Natural killer cell (primary cell): ENCODE results near the gene AADACL4. TPM values are rescaled to one million over a fixed set of nuclear protein-coding genes. Genes with fewer than 3 reads are reported as not detected.

ENCODE experiments used
- ATAC-seq, 3 donors: fragments of 150-1000 bp in 2 of 3; fragments of 200-7000 bp in 1 of 3; cut with Tn5 transposase; 1 replicate in 1 of 3; 2 replicates in 2 of 3; pipeline ENCODE4 v1.10.0; 2021; ENCODE audit warnings: mild to moderate bottlenecking in 2 of 3, moderate library complexity in 2 of 3
- DNase-seq, 2 donors: peaks; one replicate each; pipeline versions ENCODE4 v3.0.0 to v3.0.0-alpha.2; 2013 to 2021; ENCODE audit warnings: mixed read lengths in 1 of 2
- H3K27ac ChIP-seq: one replicate; pipeline ENCODE4 v1.5.1; 2013; ENCODE audit warnings: mild to moderate bottlenecking, low read length
- H3K27me3 ChIP-seq: one replicate; pipeline ENCODE4 v1.6.1; 2013; ENCODE audit warnings: low read length; ENCODE audit not compliant: control insufficient read depth, insufficient read depth
- H3K36me3 ChIP-seq: one replicate; pipeline ENCODE4 v1.6.1; 2013; ENCODE audit warnings: low read length; ENCODE audit not compliant: control insufficient read depth, insufficient read depth
- H3K4me1 ChIP-seq: one replicate; pipeline ENCODE4 v1.6.1; 2013; ENCODE audit warnings: low read length; ENCODE audit not compliant: control insufficient read depth, insufficient read depth
- H3K4me3 ChIP-seq: one replicate; pipeline ENCODE4 v1.5.1; 2013; ENCODE audit warnings: low read length
- H3K9me3 ChIP-seq: one replicate; pipeline ENCODE4 v1.6.1; 2013; ENCODE audit warnings: low read length; ENCODE audit not compliant: control insufficient read depth, insufficient read depth
- H3K27ac Mint-ChIP-seq, 2 donors: one replicate each; pipeline ENCODE4 v1.8.0; 2022; ENCODE audit warnings: mild to moderate bottlenecking in 2 of 2, mixed read lengths in 2 of 2, moderate library complexity in 1 of 2
- H3K27me3 Mint-ChIP-seq, 2 donors: one replicate each; pipeline ENCODE4 v1.8.0; 2022; ENCODE audit warnings: low read depth in 2 of 2, mixed read lengths in 2 of 2
- H3K36me3 Mint-ChIP-seq: one replicate; pipeline ENCODE4 v1.8.0; 2022; ENCODE audit warnings: mixed read lengths
- H3K4me1 Mint-ChIP-seq, 2 donors: one replicate each; pipeline ENCODE4 v1.8.0; 2022; ENCODE audit warnings: mixed read lengths in 2 of 2
- H3K4me3 Mint-ChIP-seq: one replicate; pipeline ENCODE4 v1.8.0; 2022; ENCODE audit warnings: mild to moderate bottlenecking, moderate library complexity, mixed read lengths
- H3K9me3 Mint-ChIP-seq, 2 donors: one replicate each; pipeline ENCODE4 v1.8.0; 2022; ENCODE audit warnings: mixed read lengths in 2 of 2
- WGBS: methylation state at CpG from one replicate; pipeline ENCODE4 v1.1.7; 2013; ENCODE audit warnings: missing lambda C conversion rate; ENCODE audit not compliant: insufficient coverage; 5-methylcytosine and 5-hydroxymethylcytosine counted together
- intact Hi-C: fragments of 100-400 bp; cut with micrococcal nuclease; formaldehyde crosslinking; loops from one replicate; pipeline ENCODE4 v1.14.2; 2022
- total RNA-seq, 4 donors: library from RNA; stranded (reverse); fragments of 120-200 nt in 1 of 4; gene quantifications; one replicate each; pipeline versions ENCODE4 v1.2.3 to v1.2.4, GENCODE V29; 2013 to 2022
- TF ChIP-seq, protein P1 (sequence below): fragments of 200-600 bp; IDR thresholded peaks from one replicate; pipeline ENCODE4 v1.8.0; 2022; ENCODE audit warnings: antibody characterized with exemption

AADACL4 gene
- total RNA-seq, 3 donors from 2014 or later (not counting 1 experiment from before 2014, with no cell fraction given): not detected

DNA sequence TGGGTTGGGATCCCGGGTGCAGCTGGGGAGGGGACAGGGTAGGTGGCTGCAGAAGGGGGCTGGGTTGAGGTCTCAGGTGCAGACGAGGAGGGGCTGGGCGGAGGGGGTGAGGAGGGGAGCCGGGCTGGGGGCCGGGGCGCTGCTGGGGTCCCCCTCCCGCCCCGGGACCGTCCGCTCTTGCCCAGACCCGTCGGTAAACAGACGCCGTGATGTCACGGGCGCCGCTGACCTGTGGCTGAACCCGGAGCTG is 48.2 kb upstream of the AADACL4 start:
- no peaks in the 10 kb centered on the region for H3K27me3 Mint-ChIP-seq
- 2% methylated on average over 18 of the region's 18 CpGs for WGBS
- H3K9me3 Mint-ChIP-seq: no peaks in the 10 kb centered on the region
- intact Hi-C loops: loop anchor here (1.0 kb wide), 1 partner anchor 9 kb away; no protein-coding TSS in a partner anchor
- Histone ChIP-seq H3K4me1 (peaks cover 46% of the 10 kb centered on the region), H3K36me3 (no peaks in the 10 kb centered on the region), H3K27me3 (no peaks in the 10 kb centered on the region), H3K4me3 (peak overlapping the region; percentile 33), H3K9me3 (no peaks in the 10 kb centered on the region), H3K27ac (peak overlapping the region; percentile 51)
- peaks cover 73 to 76% of the 10 kb centered on the region in 2 donors for H3K4me1 Mint-ChIP-seq
- H3K4me3 Mint-ChIP-seq: peak overlapping the region; percentile 88
- no peak for ATAC-seq
- peak overlapping the region; percentile 86 to 90 for H3K27ac Mint-ChIP-seq
- no peaks in the 10 kb centered on the region for H3K36me3 Mint-ChIP-seq
- TF ChIP-seq, protein P1, sequence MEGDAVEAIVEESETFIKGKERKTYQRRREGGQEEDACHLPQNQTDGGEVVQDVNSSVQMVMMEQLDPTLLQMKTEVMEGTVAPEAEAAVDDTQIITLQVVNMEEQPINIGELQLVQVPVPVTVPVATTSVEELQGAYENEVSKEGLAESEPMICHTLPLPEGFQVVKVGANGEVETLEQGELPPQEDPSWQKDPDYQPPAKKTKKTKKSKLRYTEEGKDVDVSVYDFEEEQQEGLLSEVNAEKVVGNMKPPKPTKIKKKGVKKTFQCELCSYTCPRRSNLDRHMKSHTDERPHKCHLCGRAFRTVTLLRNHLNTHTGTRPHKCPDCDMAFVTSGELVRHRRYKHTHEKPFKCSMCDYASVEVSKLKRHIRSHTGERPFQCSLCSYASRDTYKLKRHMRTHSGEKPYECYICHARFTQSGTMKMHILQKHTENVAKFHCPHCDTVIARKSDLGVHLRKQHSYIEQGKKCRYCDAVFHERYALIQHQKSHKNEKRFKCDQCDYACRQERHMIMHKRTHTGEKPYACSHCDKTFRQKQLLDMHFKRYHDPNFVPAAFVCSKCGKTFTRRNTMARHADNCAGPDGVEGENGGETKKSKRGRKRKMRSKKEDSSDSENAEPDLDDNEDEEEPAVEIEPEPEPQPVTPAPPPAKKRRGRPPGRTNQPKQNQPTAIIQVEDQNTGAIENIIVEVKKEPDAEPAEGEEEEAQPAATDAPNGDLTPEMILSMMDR: no peak
- DNase-seq: no peak

DNA sequence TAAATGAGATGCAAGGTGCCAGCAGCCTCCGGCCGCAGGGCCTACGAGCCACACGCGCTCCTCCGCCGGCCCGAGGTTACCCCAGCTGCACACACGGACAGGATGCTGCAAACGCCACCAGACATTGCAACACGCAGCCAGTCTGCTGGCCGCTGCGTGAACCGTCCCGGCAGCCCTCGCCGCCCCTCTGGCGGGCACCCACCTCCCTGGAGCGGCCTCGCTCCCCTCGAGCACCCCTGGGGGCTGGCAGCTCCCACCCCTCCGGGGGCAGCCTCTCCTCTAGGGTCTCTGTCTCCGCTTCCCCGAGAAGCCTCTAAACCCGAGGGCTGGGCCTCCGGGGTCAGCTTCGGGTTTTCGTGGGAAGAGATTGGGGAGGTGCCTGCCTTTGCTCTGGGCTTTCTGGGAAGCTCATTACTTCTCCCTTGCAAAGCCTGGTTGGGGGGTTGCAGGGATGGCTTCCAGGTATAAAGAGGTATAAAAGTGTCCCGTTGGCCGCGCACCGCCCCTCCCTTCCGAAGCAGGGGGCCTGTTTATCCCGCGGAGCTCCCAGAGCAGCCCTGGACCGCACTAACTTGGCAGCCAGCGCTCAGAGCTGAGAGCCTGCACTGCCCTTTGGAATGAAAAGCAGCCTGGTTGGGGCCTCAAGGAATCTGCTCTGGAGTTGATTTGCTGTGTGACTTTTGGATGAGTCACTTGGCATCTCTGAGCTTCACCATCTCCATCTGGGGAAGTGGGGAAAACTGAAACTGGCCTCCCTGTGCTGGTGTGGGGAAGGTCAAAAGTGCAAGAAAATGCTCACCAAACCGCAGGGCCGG is 47.7 kb upstream of the AADACL4 start:
- WGBS: 37% methylated on average over 39 of the region's 39 CpGs
- peaks cover 71 to 76% of the 10 kb centered on the region in 2 donors for H3K4me1 Mint-ChIP-seq

DNA sequence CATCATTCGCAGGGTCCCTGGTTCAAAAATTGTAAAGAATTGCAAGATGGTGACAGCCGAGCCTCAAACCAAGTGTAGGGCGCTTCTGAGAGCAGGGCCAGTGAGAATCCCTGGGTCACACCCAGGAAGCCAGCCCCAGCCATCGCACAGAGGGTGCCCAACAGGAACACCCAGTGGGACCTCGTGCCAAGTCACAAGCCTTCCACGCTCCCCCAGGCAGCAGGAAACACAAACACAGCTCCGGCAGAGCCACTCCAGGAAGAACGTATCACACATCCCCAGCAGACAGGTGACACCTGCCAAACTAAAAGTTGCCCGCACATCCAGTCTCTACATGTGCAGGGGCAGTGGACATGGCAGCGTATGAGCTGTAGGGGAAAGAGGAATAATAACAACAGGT is 46.1 kb upstream of the AADACL4 start:
- Mint-ChIP-seq H3K4me3 (peak overlapping the region; percentile 69), H3K36me3 (no peaks in the 10 kb centered on the region), H3K27me3 (no peaks in the 10 kb centered on the region), H3K9me3 (no peaks in the 10 kb centered on the region), H3K27ac (peak overlapping the region; percentile 86 to 90), H3K4me1 (peaks cover 67 to 79% of the 10 kb centered on the region in 2 donors)
- H3K36me3 ChIP-seq: no peaks in the 10 kb centered on the region
- peaks cover 67% of the 10 kb centered on the region for H3K4me1 ChIP-seq
- 65% methylated on average over 10 of the region's 10 CpGs for WGBS
- no peak overlapping the region for H3K4me3 ChIP-seq
- H3K27me3 ChIP-seq: no peaks in the 10 kb centered on the region
- H3K9me3 ChIP-seq: no peaks in the 10 kb centered on the region
- DNase-seq (no peak), ATAC-seq (no peak)
- H3K27ac ChIP-seq: no peak overlapping the region
- TF ChIP-seq, protein P1: no peak
- intact Hi-C loops: no loop called here

More for the DNA sequence above, 47.7 kb upstream of the AADACL4 start:
- intact Hi-C loops: loop anchor here (1.0 kb wide), 1 partner anchor 8 kb away; no protein-coding TSS in a partner anchor
- TF ChIP-seq, protein P1: no peak
- no peaks in the 10 kb centered on the region for H3K9me3 Mint-ChIP-seq
- peak overlapping the region; percentile 86 to 90 for H3K27ac Mint-ChIP-seq
- H3K4me3 ChIP-seq: no peak overlapping the region
- peak overlapping the region; percentile 51 for H3K27ac ChIP-seq
- no peaks in the 10 kb centered on the region for H3K27me3 ChIP-seq
- no peaks in the 10 kb centered on the region for H3K9me3 ChIP-seq
- peak overlapping the region; percentile 88 for H3K4me3 Mint-ChIP-seq
- peaks cover 51% of the 10 kb centered on the region for H3K4me1 ChIP-seq
- no peaks in the 10 kb centered on the region for H3K36me3 Mint-ChIP-seq
- H3K36me3 ChIP-seq: no peaks in the 10 kb centered on the region
- DNase-seq (peak; percentile 34 to 73), ATAC-seq (peak; percentile 74 to 87 (median 83))
- no peaks in the 10 kb centered on the region for H3K27me3 Mint-ChIP-seq
